A549 (cell line): Measurements from ENCODE around the gene IVD. TPM values are rescaled to one million over a fixed set of nuclear protein-coding genes. Genes with fewer than 3 reads are reported as not detected.

Experiments
- ATAC-seq, 2 experiments: fragments of 200-7000 bp in 1 of 2; fragments of >200 bp in 1 of 2; cut with Nextera tagmentation in 1 of 2; cut with Tn5 transposase in 1 of 2; 3 replicates each; pipeline versions ENCODE4 v1.8.0 to v1.9.1; 2018 to 2020; ENCODE audit warnings: mild to moderate bottlenecking in 1 of 2, moderate library complexity in 1 of 2
- CTCF ChIA-PET: fragments of 300-600 bp; sonication (Branson Sonifier 250); formaldehyde crosslinking; extraction: SDS; loops from one replicate; lab custom pipeline; 2021; ENCODE audit warnings: antibody characterized with exemption, inconsistent platforms; lab: Yijun Ruan, JAX
- POLR2A ChIA-PET: fragments of 350-600 bp; formaldehyde crosslinking; extraction: SDS; loops from one replicate; lab custom pipeline; 2021; ENCODE audit warnings: antibody characterized with exemption, inconsistent platforms; lab: Yijun Ruan, JAX
- DNase-seq, 2 experiments: peaks; one replicate each; pipeline versions ENCODE4 v3.0.0 to v3.0.0-alpha.2; 2011 to 2016; ENCODE audit warnings: low read depth in 1 of 2, low spot score in 1 of 2
- FAIRE-seq: peaks from 2 replicates; lab custom pipeline; 2011; peaks lifted over from hg19 to GRCh38; lab: Jason Lieb, UNC
- H3K27ac ChIP-seq, 2 experiments: fragments of >200 bp; sonication (Bioruptor Twin); formaldehyde crosslinking; 3 replicates each; pipeline ENCODE4 v1.5.1; 2016 to 2017
- H3K4me1 ChIP-seq: fragments of >200 bp; sonication (Bioruptor Twin); formaldehyde crosslinking; 3 replicates; pipeline ENCODE4 v1.6.1; 2016
- H3K4me2 ChIP-seq: fragments of >200 bp; sonication (Bioruptor Twin); formaldehyde crosslinking; 3 replicates; pipeline ENCODE4 v1.6.1; 2016
- H3K4me3 ChIP-seq: fragments of >200 bp; sonication (Bioruptor Twin); formaldehyde crosslinking; 3 replicates; pipeline ENCODE4 v1.5.1; 2016
- H3K9me3 ChIP-seq: fragments of >200 bp; sonication (Bioruptor Twin); formaldehyde crosslinking; 3 replicates; pipeline ENCODE4 v1.6.1; 2016
- BHLHE40 ChIP-seq: IDR thresholded peaks from 2 replicates; pipeline ENCODE4 v1.6.1; 2012; ENCODE audit warnings: low read depth, low read length, inconsistent platforms
- CEBPB ChIP-seq, 2 experiments: fragments of >200 bp in 1 of 2; sonication (Bioruptor Twin) in 1 of 2; formaldehyde crosslinking in 1 of 2; IDR thresholded peaks; 2 replicates each; pipeline ENCODE4 v1.6.1; 2012 to 2016
- EHF ChIP-seq: fragments of 250-450 bp; sonication (Bioruptor Pico); IDR thresholded peaks from 2 replicates; pipeline ENCODE4 v1.5.0; 2020; ENCODE audit warnings: mild to moderate bottlenecking
- EHMT2 ChIP-seq: fragments of 200-600 bp; sonication (generic); IDR thresholded peaks from 2 replicates; pipeline ENCODE4 v1.6.1; 2016; ENCODE audit warnings: antibody characterized with exemption, low read depth, mild to moderate bottlenecking, moderate library complexity
- EP300 ChIP-seq, 2 experiments: fragments of >200 bp; sonication (Bioruptor Twin); formaldehyde crosslinking; IDR thresholded peaks; 2 replicates in 1 of 2; 3 replicates in 1 of 2; pipeline ENCODE4 v1.6.1; 2016 to 2017
- ESRRA ChIP-seq: fragments of 150-350 bp; IDR thresholded peaks from 2 replicates; pipeline ENCODE4 v1.6.1; 2014; ENCODE audit warnings: mild to moderate bottlenecking, low read length, borderline replicate concordance
- FOSL2 ChIP-seq, 2 experiments: fragments of 450-650 bp in 1 of 2; fragments of >200 bp in 1 of 2; sonication (Bioruptor Twin) in 1 of 2; formaldehyde crosslinking; IDR thresholded peaks; 2 replicates each; pipeline versions ENCODE4 v1.5.0 to v1.6.1; 2016 to 2020; ENCODE audit warnings: mild to moderate bottlenecking in 1 of 2, moderate library complexity in 1 of 2
- GATA3 ChIP-seq: IDR thresholded peaks from 2 replicates; pipeline ENCODE4 v1.6.1; 2012; ENCODE audit warnings: borderline replicate concordance
- HOXB5 ChIP-seq: fragments of 250-450 bp; sonication (Bioruptor Pico); IDR thresholded peaks from 2 replicates; pipeline ENCODE4 v1.5.0; 2020; ENCODE audit warnings: mild to moderate bottlenecking, moderate library complexity
- JUNB ChIP-seq: fragments of >200 bp; sonication (Bioruptor Twin); formaldehyde crosslinking; IDR thresholded peaks from 2 replicates; pipeline ENCODE4 v1.6.1; 2016
- KDM5A ChIP-seq: fragments of 200-600 bp; sonication (generic); IDR thresholded peaks from 2 replicates; pipeline ENCODE4 v1.6.1; 2016; ENCODE audit warnings: antibody characterized with exemption, mild to moderate bottlenecking
- MAZ ChIP-seq: fragments of 150-350 bp; IDR thresholded peaks from 2 replicates; pipeline ENCODE4 v1.6.1; 2014; ENCODE audit warnings: antibody characterized with exemption, low read depth, low read length, borderline replicate concordance
- NFE2L2 ChIP-seq: fragments of 150-350 bp; conservative IDR thresholded peaks from 2 replicates; pipeline ENCODE4 v1.6.1; 2014; ENCODE audit warnings: low read length
- NR3C1 ChIP-seq: fragments of >200 bp; sonication (Bioruptor Twin); formaldehyde crosslinking; IDR thresholded peaks from 3 replicates; pipeline ENCODE4 v1.6.1; 2017
- PHF8 ChIP-seq: fragments of 200-600 bp; sonication (generic); IDR thresholded peaks from 2 replicates; pipeline ENCODE4 v1.6.1; 2016; ENCODE audit warnings: low read depth, mild to moderate bottlenecking, antibody characterized with exemption, moderate library complexity, borderline replicate concordance
- POLR2AphosphoS2 ChIP-seq: conservative IDR thresholded peaks from 2 replicates; pipeline ENCODE4 v1.6.1; 2012; ENCODE audit warnings: low read length, improper control_type of control experiment, inconsistent platforms
- RARB ChIP-seq: fragments of 250-450 bp; sonication (Bioruptor Pico); IDR thresholded peaks from 2 replicates; pipeline ENCODE4 v1.8.0; 2021; ENCODE audit warnings: mild to moderate bottlenecking, moderate library complexity
- REST ChIP-seq: fragments of 200-600 bp; sonication (generic); IDR thresholded peaks from 2 replicates; pipeline ENCODE4 v1.6.1; 2016; ENCODE audit warnings: antibody characterized with exemption, mild to moderate bottlenecking, moderate library complexity
- RNF2 ChIP-seq: fragments of 200-600 bp; sonication (generic); IDR thresholded peaks from 2 replicates; pipeline ENCODE4 v1.6.1; 2016; ENCODE audit warnings: low read depth, mild to moderate bottlenecking, antibody characterized with exemption, moderate library complexity, borderline replicate concordance
- SREBF2 ChIP-seq: fragments of 450-650 bp; IDR thresholded peaks from 2 replicates; pipeline ENCODE4 v1.6.1; 2014; ENCODE audit warnings: mild to moderate bottlenecking, moderate library complexity
- TP53 ChIP-seq: fragments of 250-450 bp; sonication (Bioruptor Pico); IDR thresholded peaks from 2 replicates; pipeline ENCODE4 v1.5.0; 2021; ENCODE audit warnings: mild to moderate bottlenecking, moderate library complexity
- ZNF302 ChIP-seq: fragments of 250-450 bp; sonication (Bioruptor Pico); IDR thresholded peaks from 2 replicates; pipeline ENCODE4 v1.9.0; 2021; ENCODE audit warnings: inconsistent platforms, mild to moderate bottlenecking, moderate library complexity
- WGBS: methylation state at CpG from one replicate; pipeline ENCODE4 v1.1.6; 2017; ENCODE audit errors: missing lambda C conversion rate; 5-methylcytosine and 5-hydroxymethylcytosine counted together
- polyA plus RNA-seq, 4 experiments: library from polyadenylated mRNA; depleted of rRNA in 3 of 4; stranded (reverse); fragments of >200 nt; fragmentation: RNase III in 1 of 4; extraction: RNeasy Plus Mini Kit Qiagen cat#74134 plus additional on column Dnase treatment in 1 of 4; gene quantifications; 2 replicates in 3 of 4; 3 replicates in 1 of 4; pipeline ENCODE4 v1.2.3, GENCODE V29; 2011 to 2017
- TF ChIP-seq, protein P1 (sequence below): fragments of 250-450 bp; sonication (Bioruptor Pico); IDR thresholded peaks from 2 replicates; pipeline ENCODE4 v1.5.0; 2021; ENCODE audit warnings: mild to moderate bottlenecking, moderate library complexity, borderline replicate concordance
- TF ChIP-seq, protein P2 (sequence below): fragments of 150-350 bp; IDR thresholded peaks from 2 replicates; pipeline ENCODE4 v1.6.1; 2014; ENCODE audit warnings: low read depth, mild to moderate bottlenecking, low read length
- TF ChIP-seq, protein P3 (sequence below): fragments of >200 bp; sonication (Bioruptor Twin); formaldehyde crosslinking; IDR thresholded peaks from 2 replicates; pipeline ENCODE4 v1.6.1; 2016

The IVD gene
- polyA plus RNA-seq, 2 of the 4 experiments (the other 2 are of a cell fraction) = 10.2 to 12.4 TPM

GRCh38 chr15:40459391-40460015 lies 53.9 kb downstream of the IVD start (continued):
- TF ChIP-seq, protein P1, sequence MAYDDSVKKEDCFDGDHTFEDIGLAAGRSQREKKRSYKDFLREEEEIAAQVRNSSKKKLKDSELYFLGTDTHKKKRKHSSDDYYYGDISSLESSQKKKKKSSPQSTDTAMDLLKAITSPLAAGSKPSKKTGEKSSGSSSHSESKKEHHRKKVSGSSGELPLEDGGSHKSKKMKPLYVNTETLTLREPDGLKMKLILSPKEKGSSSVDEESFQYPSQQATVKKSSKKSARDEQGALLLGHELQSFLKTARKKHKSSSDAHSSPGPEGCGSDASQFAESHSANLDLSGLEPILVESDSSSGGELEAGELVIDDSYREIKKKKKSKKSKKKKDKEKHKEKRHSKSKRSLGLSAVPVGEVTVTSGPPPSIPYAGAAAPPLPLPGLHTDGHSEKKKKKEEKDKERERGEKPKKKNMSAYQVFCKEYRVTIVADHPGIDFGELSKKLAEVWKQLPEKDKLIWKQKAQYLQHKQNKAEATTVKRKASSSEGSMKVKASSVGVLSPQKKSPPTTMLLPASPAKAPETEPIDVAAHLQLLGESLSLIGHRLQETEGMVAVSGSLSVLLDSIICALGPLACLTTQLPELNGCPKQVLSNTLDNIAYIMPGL (CRISPR knock-in tag) = no peak
- TF ChIP-seq BHLHE40 (no peak), JUNB (no peak), POLR2AphosphoS2 (no peak), FOSL2 (IDR thresholded peaks at IDR 0.05) (no peak), FOSL2 (CRISPR knock-in tag; IDR thresholded peaks at IDR 0.05) (no peak), NR3C1 (no peak), RARB (CRISPR knock-in tag) (no peak)

DNA sequence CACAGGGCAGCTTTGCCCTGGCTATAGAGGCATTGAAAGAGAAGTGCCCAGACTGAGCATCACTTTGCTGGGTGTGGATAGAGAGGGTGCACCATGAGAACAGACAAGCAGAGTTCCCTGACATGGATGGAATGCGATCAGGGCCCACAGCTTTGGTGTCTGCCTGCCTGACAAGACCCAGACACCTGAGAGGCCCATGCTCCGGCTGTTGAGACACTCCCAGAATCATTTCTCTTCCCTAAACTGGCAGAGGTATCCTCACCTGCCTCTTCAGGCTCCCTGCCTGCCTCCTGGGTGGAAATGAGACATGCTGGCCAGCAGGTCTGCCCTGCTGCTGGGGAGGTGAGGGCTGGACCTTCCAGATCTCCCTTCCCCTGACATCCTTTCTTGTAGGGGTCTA lies 54.8 kb downstream of the IVD start:
- POLR2A ChIA-PET = interaction anchor here (1.2 kb wide), 1 partner anchor 10 kb away, joined by 3 read pairs; no protein-coding TSS in a partner anchor
- no peak for TF ChIP-seq KDM5A
- TF ChIP-seq SREBF2 = no peak
- TF ChIP-seq GATA3 = no peak
- TF ChIP-seq REST = no peak
- TF ChIP-seq, protein P2, sequence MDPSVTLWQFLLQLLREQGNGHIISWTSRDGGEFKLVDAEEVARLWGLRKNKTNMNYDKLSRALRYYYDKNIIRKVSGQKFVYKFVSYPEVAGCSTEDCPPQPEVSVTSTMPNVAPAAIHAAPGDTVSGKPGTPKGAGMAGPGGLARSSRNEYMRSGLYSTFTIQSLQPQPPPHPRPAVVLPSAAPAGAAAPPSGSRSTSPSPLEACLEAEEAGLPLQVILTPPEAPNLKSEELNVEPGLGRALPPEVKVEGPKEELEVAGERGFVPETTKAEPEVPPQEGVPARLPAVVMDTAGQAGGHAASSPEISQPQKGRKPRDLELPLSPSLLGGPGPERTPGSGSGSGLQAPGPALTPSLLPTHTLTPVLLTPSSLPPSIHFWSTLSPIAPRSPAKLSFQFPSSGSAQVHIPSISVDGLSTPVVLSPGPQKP = no peak
- no peak for TF ChIP-seq RNF2
- no peak for TF ChIP-seq MAZ
- TF ChIP-seq EHMT2 = no peak
- no peak for TF ChIP-seq HOXB5
- no peak for TF ChIP-seq NR3C1
- no peak for TF ChIP-seq EHF
- TF ChIP-seq PHF8 = no peak
- TF ChIP-seq, protein P3, sequence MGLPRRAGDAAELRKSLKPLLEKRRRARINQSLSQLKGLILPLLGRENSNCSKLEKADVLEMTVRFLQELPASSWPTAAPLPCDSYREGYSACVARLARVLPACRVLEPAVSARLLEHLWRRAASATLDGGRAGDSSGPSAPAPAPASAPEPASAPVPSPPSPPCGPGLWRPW = no peak
- TF ChIP-seq ZNF302 (CRISPR knock-in tag) = no peak
- no peak for TF ChIP-seq TP53
- TF ChIP-seq ESRRA = no peak
- TF ChIP-seq EP300 (IDR thresholded peaks at IDR 0.05) = no peak
- TF ChIP-seq CEBPB (IDR thresholded peaks at IDR 0.05) = no peak
- no peak for TF ChIP-seq NFE2L2
- Histone ChIP-seq H3K4me3 (no peak overlapping the region), H3K4me1 (peaks cover 13% of the 10 kb centered on the region), H3K4me2 (no peak overlapping the region), H3K9me3 (no peaks in the 10 kb centered on the region), H3K27ac (no peak overlapping the region)
- no peak for FAIRE-seq
- DNase-seq = no peak
- CTCF ChIA-PET = no interaction called here
- 100% methylated on average over 2 of the region's 2 CpGs for WGBS
- ATAC-seq = no peak
